GM10248 (cell line): ENCODE measurements around the gene CAMK1.

ENCODE experiments used
- CTCF ChIA-PET: fragments of 300-600 bp; sonication (Branson Sonifier 250); formaldehyde crosslinking; extraction: SDS; loops from one replicate; lab custom pipeline; 2021; ENCODE audit warnings: antibody characterized with exemption; lab: Yijun Ruan, JAX
- POLR2A ChIA-PET: fragments of 350-650 bp; sonication (Branson Sonifier 250); formaldehyde crosslinking; extraction: SDS; loops from one replicate; lab custom pipeline; 2020; ENCODE audit warnings: antibody characterized with exemption; lab: Yijun Ruan, JAX
- DNase-seq: peaks from one replicate; pipeline ENCODE4 v3.0.0; 2012; ENCODE audit errors: extremely low spot score
- CTCF ChIP-seq: IDR thresholded peaks from 2 replicates; pipeline ENCODE4 v1.5.1; 2012; ENCODE audit warnings: mild to moderate bottlenecking, low read depth; ENCODE audit errors: extremely low read depth, missing control alignments, control extremely low read depth

The CAMK1 gene

GRCh38 chr3:9794400-9794799 lies 24.7 kb upstream of the CAMK1 start:
- DNase-seq, result no peak
- no peak for TF ChIP-seq CTCF
- ChIA-PET CTCF (interaction anchor here (1.3 kb wide), 1 partner anchor 32 kb away, joined by 4 read pairs; no protein-coding TSS in a partner anchor), POLR2A (no interaction called here)

GRCh38 chr3:9793161-9793781 lies 23.5 kb upstream of the CAMK1 start:
- CTCF ChIA-PET, result interaction anchor here (0.7 to 1.3 kb wide), 6 partner anchors 11 to 393 kb away, joined by 3 to 4 read pairs (median 3); partner anchors contain the start of gene OGG1

GRCh38 chr3:9792405-9793160 lies 22.8 kb upstream of the CAMK1 start, which contains the start of the genes ARPC4 and TADA3:
ARPC4 (plus strand) TSS chr3:9793082; CDS start chr3:9793122, 40 bp downstream.
TADA3 (minus strand) TSS chr3:9792473; CDS start chr3:9791466, 1,007 bp downstream.
- CTCF ChIA-PET, result interaction anchor here (0.7 to 1.3 kb wide), 8 partner anchors 11 to 393 kb away, joined by 3 to 4 read pairs (median 3); partner anchors contain the start of gene OGG1
- POLR2A ChIA-PET, result interaction anchor here (0.8 to 1.6 kb wide), 8 partner anchors 9 to 396 kb away, joined by 3 to 6 read pairs (median 4); partner anchors contain the start of gene OGG1

More at GRCh38 chr3:9793161-9793781, 23.5 kb upstream of the CAMK1 start:
- DNase-seq, result no peak
- no peak for TF ChIP-seq CTCF
- POLR2A ChIA-PET, result interaction anchor here (0.8 to 1.6 kb wide), 8 partner anchors 10 to 397 kb away, joined by 3 to 6 read pairs (median 4); partner anchors contain the start of gene OGG1

GRCh38 chr3:9791790-9792404 lies 22.1 kb upstream of the CAMK1 start:
- DNase-seq, result no peak
- ChIA-PET POLR2A (interaction anchor here (1.2 to 1.6 kb wide), 4 partner anchors 11 to 141 kb away, joined by 4 to 6 read pairs (median 4); partner anchors contain the start of gene OGG1), CTCF (interaction anchor here (0.8 to 1.3 kb wide), 6 partner anchors 12 to 392 kb away, joined by 3 to 4 read pairs (median 3); partner anchors contain the start of gene OGG1)
- no peak for TF ChIP-seq CTCF

More at GRCh38 chr3:9792405-9793160, 22.8 kb upstream of the CAMK1 start, which contains the start of the genes ARPC4 and TADA3:
- peak; percentile 94 for DNase-seq
- no peak for TF ChIP-seq CTCF

GRCh38 chr3:9791127-9791526 lies 21.4 kb upstream of the CAMK1 start:
- POLR2A ChIA-PET, result interaction anchor here (1.3 kb wide), 1 partner anchor 11 kb away, joined by 3 read pairs; no protein-coding TSS in a partner anchor
- TF ChIP-seq CTCF, result no peak
- CTCF ChIA-PET, result interaction anchor here (0.8 kb wide), 1 partner anchor 14 kb away, joined by 3 read pairs; no protein-coding TSS in a partner anchor
- no peak for DNase-seq
